HCT116 (cell line): Measurements from ENCODE around the gene WWOX. TPM values are rescaled to one million over a fixed set of nuclear protein-coding genes. Genes with fewer than 3 reads are reported as not detected.

ENCODE experiments used
- ATAC-seq: fragments of 200-7000 bp; cut with Tn5 transposase; 2 replicates; pipeline ENCODE4 v1.9.1; 2020; ENCODE audit warnings: mild to moderate bottlenecking, moderate library complexity
- BruUV-seq: library from RNA; stranded (reverse); fragments of 400-500 nt; replicated peaks from 2 replicates; lab custom pipeline; 2021; lab: Mats Ljungman, UMichigan
- CTCF ChIA-PET: fragments of 300-600 bp; sonication (Branson Sonifier 250); formaldehyde crosslinking; loops from one replicate; lab custom pipeline; 2021; ENCODE audit warnings: antibody characterized with exemption; lab: Charles Lee
- POLR2A ChIA-PET: fragments of 300-600, 350-600 bp; sonication (Branson Sonifier 250); formaldehyde crosslinking; loops from one replicate; lab custom pipeline; 2021; ENCODE audit warnings: antibody characterized with exemption; lab: Charles Lee
- RAD21 ChIA-PET, 2 experiments: fragments of 300-600 bp; sonication (Branson Sonifier 250); formaldehyde crosslinking; loops; one replicate each; lab custom pipeline; 2023; ENCODE audit warnings: low total read pairs in 2 of 2; ENCODE audit not compliant: uncharacterized antibody in 2 of 2, unreplicated experiment in 2 of 2, low non-redundant PET in 1 of 2; lab: Charles Lee
- DNase-seq: peaks from one replicate; pipeline ENCODE4 v3.0.0-alpha.2; 2010; ENCODE audit warnings: low read depth, low spot score
- H2AFZ ChIP-seq: fragments of 200-600 bp; shearing (Covaris generic), sonication (generic); 2 replicates; pipeline ENCODE4 v1.6.1; 2017; ENCODE audit warnings: low read depth, mixed run types, mixed read lengths, antibody characterized with exemption, low read length; ENCODE audit not compliant: poor library complexity, severe bottlenecking
- H3K27ac ChIP-seq: 2 replicates; pipeline ENCODE4 v1.5.1; 2012; ENCODE audit warnings: low read depth, low read length
- H3K27me3 ChIP-seq: fragments of 200-600 bp; sonication (generic); 2 replicates; pipeline ENCODE4 v1.6.1; 2016; ENCODE audit warnings: mixed run types, low read length, mixed read lengths; ENCODE audit not compliant: insufficient read depth
- H3K36me3 ChIP-seq, 2 experiments: fragments of 200-500 bp in 1 of 2; fragments of 200-600 bp in 1 of 2; sonication (Bioruptor generic) in 1 of 2; sonication (generic) in 1 of 2; 2 replicates each; pipeline versions ENCODE4 v1.5.1 to v1.6.1; 2014 to 2016; ENCODE audit warnings: low read length in 2 of 2, inconsistent platforms in 1 of 2, mixed read lengths in 1 of 2, mixed run types in 1 of 2; ENCODE audit not compliant: insufficient read depth in 2 of 2, control insufficient read depth in 1 of 2
- H3K4me1 ChIP-seq, 2 experiments: fragments of 200-600 bp in 1 of 2; sonication (generic) in 1 of 2; 2 replicates each; pipeline versions ENCODE4 v1.5.1 to v1.6.1; 2012 to 2017; ENCODE audit warnings: low read length in 2 of 2, inconsistent platforms in 1 of 2, mild to moderate bottlenecking in 1 of 2, mixed read lengths in 1 of 2, mixed run types in 1 of 2, moderate library complexity in 1 of 2; ENCODE audit not compliant: insufficient read depth in 2 of 2, control insufficient read depth in 1 of 2
- H3K4me2 ChIP-seq: fragments of 200-600 bp; sonication (generic); 2 replicates; pipeline ENCODE4 v1.6.1; 2017; ENCODE audit warnings: mixed run types, low read length, mixed read lengths
- H3K4me3 ChIP-seq, 2 experiments: fragments of 200-600 bp in 1 of 2; sonication (generic) in 1 of 2; replicated peaks in 1 of 2; 2 replicates each; pipeline ENCODE4 v1.5.1; 2011 to 2016; ENCODE audit warnings: low read length in 2 of 2, control low read depth in 1 of 2, low read depth in 1 of 2, mild to moderate bottlenecking in 1 of 2, mixed read lengths in 1 of 2, mixed run types in 1 of 2
- H3K79me2 ChIP-seq: fragments of 200-600 bp; sonication (generic); 2 replicates; pipeline ENCODE4 v1.6.1; 2017; ENCODE audit warnings: mild to moderate bottlenecking, mixed run types, low read length, moderate library complexity, mixed read lengths; ENCODE audit not compliant: insufficient read depth
- H3K9ac ChIP-seq: fragments of 200-600 bp; sonication (generic); 2 replicates; pipeline ENCODE4 v1.6.1; 2016; ENCODE audit warnings: low read length, mixed read lengths
- H3K9me2 ChIP-seq: fragments of 200-600 bp; sonication (generic), shearing (Covaris generic); 2 replicates; pipeline ENCODE4 v1.6.1; 2017; ENCODE audit warnings: mixed run types, mild to moderate bottlenecking, moderate library complexity; ENCODE audit not compliant: insufficient read depth
- H3K9me3 ChIP-seq, 2 experiments: fragments of 200-500 bp in 1 of 2; fragments of 200-600 bp in 1 of 2; sonication (Bioruptor generic) in 1 of 2; sonication (generic) in 1 of 2; 2 replicates each; pipeline ENCODE4 v1.6.1; 2014 to 2017; ENCODE audit warnings: low read length in 2 of 2, mixed read lengths in 2 of 2, inconsistent platforms in 1 of 2, low read depth in 1 of 2, mild to moderate bottlenecking in 1 of 2, mixed run types in 1 of 2, moderate library complexity in 1 of 2; ENCODE audit not compliant: control insufficient read depth in 1 of 2, insufficient read depth in 1 of 2
- H4K20me1 ChIP-seq: fragments of 200-600 bp; sonication (generic), shearing (Covaris generic); 2 replicates; pipeline ENCODE4 v1.6.1; 2017; ENCODE audit warnings: mixed run types, mild to moderate bottlenecking, moderate library complexity; ENCODE audit not compliant: insufficient read depth
- CBX3 ChIP-seq: IDR thresholded peaks from 2 replicates; pipeline ENCODE4 v1.6.1; 2012; ENCODE audit warnings: low read depth
- CEBPB ChIP-seq: IDR thresholded peaks from 2 replicates; pipeline ENCODE4 v1.6.1; 2012; ENCODE audit warnings: low read depth
- ELF1 ChIP-seq: IDR thresholded peaks from 2 replicates; pipeline ENCODE4 v1.6.1; 2012; ENCODE audit warnings: low read depth, borderline replicate concordance
- EZH2 ChIP-seq: fragments of 200-600 bp; sonication (generic); IDR thresholded peaks from 2 replicates; pipeline ENCODE4 v1.6.1; 2017; ENCODE audit warnings: antibody characterized with exemption, mixed run types
- MAX ChIP-seq: IDR thresholded peaks from 2 replicates; pipeline ENCODE4 v1.6.1; 2012
- POLR2AphosphoS5 ChIP-seq: IDR thresholded peaks from 2 replicates; pipeline ENCODE4 v1.6.1; 2011; ENCODE audit warnings: mild to moderate bottlenecking, low read depth, low read length, moderate library complexity
- REST ChIP-seq: IDR thresholded peaks from 2 replicates; pipeline ENCODE4 v1.6.1; 2012; ENCODE audit warnings: low read depth
- YY1 ChIP-seq: IDR thresholded peaks from 2 replicates; pipeline ENCODE4 v1.6.1; 2011; ENCODE audit warnings: low read length, low read depth, moderate library complexity, mild to moderate bottlenecking; ENCODE audit not compliant: insufficient replicate concordance; ENCODE audit errors: extremely low read depth
- ZFX ChIP-seq: fragments of 450-650 bp; IDR thresholded peaks from 2 replicates; pipeline ENCODE4 v1.6.1; 2017
- intact Hi-C: fragments of 100-400 bp; cut with micrococcal nuclease; formaldehyde crosslinking; loops from 2 replicates; pipeline ENCODE4 v1.10.0; 2022
- total RNA-seq: library from RNA; stranded (reverse); gene quantifications from one replicate; pipeline ENCODE4 v1.2.1, GENCODE V29; 2021; ENCODE audit not compliant: unreplicated experiment

WWOX gene
- total RNA-seq, 1 experiment from 2014 or later, result 13.7 TPM

GRCh38 chr16:78672779-78673556 is 573.5 kb downstream of the WWOX start (continued):
- TF ChIP-seq YY1, result no peak
- TF ChIP-seq ZFX, result no peak
- TF ChIP-seq, all 23 proteins: peak for 0

GRCh38 chr16:78673884-78674283 is 574.4 kb downstream of the WWOX start:
- no peaks in the 10 kb centered on the region for H4K20me1 ChIP-seq
- BruUV-seq, result no TSS peak
- no peaks in the 10 kb centered on the region for H3K9me2 ChIP-seq
- no peak overlapping the region for H3K4me2 ChIP-seq
- H3K36me3 ChIP-seq, result no peaks in the 10 kb centered on the region
- H3K79me2 ChIP-seq, result no peaks in the 10 kb centered on the region
- no peaks in the 10 kb centered on the region for H3K4me1 ChIP-seq
- TF ChIP-seq EZH2 (no peak), CBX3 (no peak), MAX (no peak), POLR2AphosphoS5 (no peak), REST (no peak), ZFX (no peak), ELF1 (no peak), CEBPB (no peak)
- ATAC-seq (no peak), DNase-seq (no peak)
- H3K9ac ChIP-seq, result no peak overlapping the region
- intact Hi-C loops, result no loop called here
- H3K9me3 ChIP-seq, result no peaks in the 10 kb centered on the region
- no peak overlapping the region for H2AFZ ChIP-seq
- ChIA-PET CTCF (no interaction called here), POLR2A (no interaction called here), RAD21 (no interaction called here)
- no peak overlapping the region for H3K4me3 ChIP-seq
- H3K27me3 ChIP-seq, result no peaks in the 10 kb centered on the region
- no peak overlapping the region for H3K27ac ChIP-seq
